ENCODE measurements around the gene TXNDC17.

Gene TXNDC17

GRCh38 chr17:6639014-6639585, 1.8 kb upstream of the TXNDC17 start:
- ChIA-PET CTCF (interaction anchor here (1.5 kb wide), 1 partner anchor 365 kb away, joined by 3 read pairs; no protein-coding TSS in a partner anchor), POLR2A (interaction anchor here (1.6 kb wide), 1 partner anchor 9 kb away, joined by 5 read pairs; no protein-coding TSS in a partner anchor)
- Histone ChIP-seq H3K27ac (ENCODE audit: extremely low read depth, low read depth, low read length) (peak overlapping the region; percentile 63; the same call in 1 of the 2 replicates), H3K36me3 (ENCODE audit: control insufficient read depth in 2 of 2, insufficient read depth in 1 of 2, low read length in 2 of 2) (peaks cover 17 to 37% of the 10 kb centered on the region in 2 experiments), H3K9me3 (ENCODE audit: control insufficient read depth, insufficient read depth, low read depth, low read length) (no peaks in the 10 kb centered on the region), H3K4me3 (ENCODE audit: low read depth, low read length) (peak overlapping the region; percentile 94), H3K4me1 (ENCODE audit: control insufficient read depth, insufficient read depth, low read length) (peaks cover 13% of the 10 kb centered on the region; the same call in 1 of the 2 replicates)
- TF ChIP-seq GLIS2 (tag by site-specific recombination; IDR thresholded peaks at IDR 0.05) (no peak; the same call in 1 of the 2 replicates), ZNF221 (tag by site-specific recombination; IDR thresholded peaks at IDR 0.05; ENCODE audit: borderline replicate concordance) (no peak), ZNF704 (tag by site-specific recombination; IDR thresholded peaks at IDR 0.05) (no peak), EGR2 (tag by site-specific recombination; IDR thresholded peaks at IDR 0.05; ENCODE audit: low read depth) (peak; percentile 57; the same call in 1 of the 2 replicates), SCRT1 (tag by site-specific recombination; IDR thresholded peaks at IDR 0.05; ENCODE audit: borderline replicate concordance) (peak; percentile 40; the same call in 1 of the 2 replicates), ZNF561 (tag by site-specific recombination; IDR thresholded peaks at IDR 0.05; ENCODE audit: borderline replicate concordance) (no peak), ZNF521 (tag by site-specific recombination; IDR thresholded peaks at IDR 0.05) (no peak), ZNF76 (tag by site-specific recombination; IDR thresholded peaks at IDR 0.05; ENCODE audit: borderline replicate concordance, low read depth) (no peak), ZNF155 (tag by site-specific recombination; IDR thresholded peaks at IDR 0.05) (no peak), PRDM10 (tag by site-specific recombination; IDR thresholded peaks at IDR 0.05) (no peak), ZFHX2 (tag by site-specific recombination; conservative IDR thresholded peaks at IDR 0.05) (peak; percentile 50), ZNF423 (tag by site-specific recombination; IDR thresholded peaks at IDR 0.05) (no peak), ZNF354C (tag by site-specific recombination; IDR thresholded peaks at IDR 0.05; ENCODE audit: borderline replicate concordance, low read depth) (no peak), GLIS1 (tag by site-specific recombination; IDR thresholded peaks at IDR 0.05) (peak; percentile 50), SCRT2 (tag by site-specific recombination; IDR thresholded peaks at IDR 0.05) (peak; percentile 61)

- peak overlapping the region; percentile 79; the same call in 1 of the 2 replicates for H3K27ac ChIP-seq (ENCODE audit: extremely low read depth, low read depth, low read length)
- peak overlapping the region; percentile 94 for H3K4me3 ChIP-seq (ENCODE audit: low read depth, low read length)
- POLR2A ChIA-PET = interaction anchor here (0.9 to 1.6 kb wide), 4 partner anchors 9 to 396 kb away, joined by 3 to 8 read pairs (median 4); partner anchors contain the start of genes C17orf100, MED31, PIMREG and SLC16A13
- no peaks in the 10 kb centered on the region for H3K9me3 ChIP-seq (ENCODE audit: control insufficient read depth, insufficient read depth, low read depth, low read length)
- CTCF ChIA-PET = interaction anchor here (0.6 to 1.5 kb wide), 3 partner anchors 11 to 364 kb away, joined by 3 read pairs; partner anchors contain the start of gene MED31
- peaks cover 13% of the 10 kb centered on the region; the same call in 1 of the 2 replicates for H3K4me1 ChIP-seq (ENCODE audit: control insufficient read depth, insufficient read depth, low read length)
- peaks cover 16 to 37% of the 10 kb centered on the region in 2 experiments; a peak in 2 of 3 replicates for H3K36me3 ChIP-seq (ENCODE audit: control insufficient read depth in 2 of 2, insufficient read depth in 1 of 2, low read length in 2 of 2)
- TF ChIP-seq ZNF133 (tag by site-specific recombination; IDR thresholded peaks at IDR 0.05) (no peak), PATZ1 (tag by site-specific recombination; IDR thresholded peaks at IDR 0.05) (no peak), GLIS2 (tag by site-specific recombination; IDR thresholded peaks at IDR 0.05) (peak; percentile 86), ZBTB6 (tag by site-specific recombination; IDR thresholded peaks at IDR 0.05) (no peak)
Observed at GRCh38 chr17:6639586-6640535, 999 bp upstream of the TXNDC17 start.
